SK-N-SH treated with all-trans-retinoic acid at 6 μM for 48 hours (cell line): ENCODE data around the gene DNAAF1.

Experiments used
- ATAC-seq: fragments of 200-7000 bp; cut with Tn5 transposase; 3 replicates; pipeline ENCODE4 v1.9.1; 2020; ENCODE audit warnings: mild to moderate bottlenecking, moderate library complexity
- ARNTL ChIP-seq: fragments of 450-650 bp; formaldehyde crosslinking; IDR thresholded peaks from 2 replicates; pipeline ENCODE4 v1.5.0; 2020; ENCODE audit warnings: low read depth, mild to moderate bottlenecking, moderate library complexity, borderline replicate concordance
- BACH2 ChIP-seq: fragments of 250-450 bp; sonication (Bioruptor Pico); IDR thresholded peaks from 2 replicates; pipeline ENCODE4 v1.9.0; 2021; ENCODE audit warnings: mild to moderate bottlenecking, borderline replicate concordance
- CREB5 ChIP-seq: fragments of 250-450 bp; sonication (Bioruptor Pico); IDR thresholded peaks from 2 replicates; pipeline ENCODE4 v1.5.1; 2020; ENCODE audit warnings: low read depth, mild to moderate bottlenecking, moderate library complexity
- CSDC2 ChIP-seq: fragments of 250-450 bp; sonication (Bioruptor Pico); IDR thresholded peaks from 2 replicates; pipeline ENCODE4 v1.5.0; 2020; ENCODE audit warnings: mild to moderate bottlenecking, moderate library complexity
- CSRNP3 ChIP-seq: fragments of 250-450 bp; sonication (Bioruptor Pico); IDR thresholded peaks from 2 replicates; pipeline ENCODE4 v1.5.1; 2021; ENCODE audit warnings: mild to moderate bottlenecking, moderate library complexity
- ESRRG ChIP-seq: fragments of 250-450 bp; sonication (Bioruptor Pico); IDR thresholded peaks from 2 replicates; pipeline ENCODE4 v1.6.1; 2021; ENCODE audit warnings: mild to moderate bottlenecking
- GLIS3 ChIP-seq: fragments of 250-450 bp; sonication (Bioruptor Pico); IDR thresholded peaks from 2 replicates; pipeline ENCODE4 v1.5.0; 2020; ENCODE audit warnings: mild to moderate bottlenecking, moderate library complexity
- ISL1 ChIP-seq: fragments of 250-450 bp; sonication (Bioruptor Pico); IDR thresholded peaks from 2 replicates; pipeline ENCODE4 v2.1.2; 2022; ENCODE audit warnings: mild to moderate bottlenecking, moderate library complexity
- OSR1 ChIP-seq: fragments of 250-450 bp; sonication (Bioruptor Pico); IDR thresholded peaks from 2 replicates; pipeline ENCODE4 v1.8.0; 2022; ENCODE audit warnings: moderate library complexity, mild to moderate bottlenecking, inconsistent platforms
- PATZ1 ChIP-seq: fragments of 250-450 bp; sonication (Bioruptor Pico); IDR thresholded peaks from 2 replicates; pipeline ENCODE4 v1.8.0; 2020; ENCODE audit warnings: mild to moderate bottlenecking, moderate library complexity, borderline replicate concordance
- POU6F1 ChIP-seq: fragments of 250-450 bp; sonication (Bioruptor Pico); IDR thresholded peaks from 2 replicates; pipeline ENCODE4 v1.8.0; 2021; ENCODE audit warnings: low read depth, mild to moderate bottlenecking, moderate library complexity, borderline replicate concordance
- PPARA ChIP-seq: fragments of 250-450 bp; sonication (Bioruptor Pico); IDR thresholded peaks from 2 replicates; pipeline ENCODE4 v1.5.0; 2020; ENCODE audit warnings: mild to moderate bottlenecking, borderline replicate concordance
- RARB ChIP-seq: fragments of 250-450 bp; sonication (Bioruptor Pico); IDR thresholded peaks from 2 replicates; pipeline ENCODE4 v1.8.0; 2021; ENCODE audit warnings: mild to moderate bottlenecking, moderate library complexity
- SNAI2 ChIP-seq: fragments of 250-450 bp; sonication (Bioruptor Pico); IDR thresholded peaks from 2 replicates; pipeline ENCODE4 v1.5.0; 2020; ENCODE audit warnings: mild to moderate bottlenecking, moderate library complexity
- TOX ChIP-seq: fragments of 250-450 bp; sonication (Bioruptor Pico); IDR thresholded peaks from 2 replicates; pipeline ENCODE4 v1.8.0; 2021; ENCODE audit warnings: mild to moderate bottlenecking, moderate library complexity, borderline replicate concordance
- TSHZ2 ChIP-seq: fragments of 250-450 bp; sonication (Bioruptor Pico); IDR thresholded peaks from 2 replicates; pipeline ENCODE4 v1.5.0; 2020; ENCODE audit warnings: mild to moderate bottlenecking, moderate library complexity
- ZC3H10 ChIP-seq: fragments of 250-450 bp; sonication (Bioruptor Pico); IDR thresholded peaks from 2 replicates; pipeline ENCODE4 v1.5.1; 2021; ENCODE audit warnings: mild to moderate bottlenecking, moderate library complexity
- ZFP30 ChIP-seq: fragments of 450-650 bp; formaldehyde crosslinking; IDR thresholded peaks from 2 replicates; pipeline ENCODE4 v1.5.0; 2022; ENCODE audit warnings: mild to moderate bottlenecking, moderate library complexity
- ZNF565 ChIP-seq: fragments of 450-650 bp; formaldehyde crosslinking; conservative IDR thresholded peaks from 2 replicates; pipeline ENCODE4 v1.5.0; 2020; ENCODE audit warnings: low read depth, mild to moderate bottlenecking, moderate library complexity
- ZNF70 ChIP-seq: fragments of 450-650 bp; formaldehyde crosslinking; IDR thresholded peaks from 2 replicates; pipeline ENCODE4 v1.5.0; 2020; ENCODE audit warnings: mild to moderate bottlenecking, moderate library complexity
- ZNF8 ChIP-seq: fragments of 450-650 bp; formaldehyde crosslinking; IDR thresholded peaks from 2 replicates; pipeline ENCODE4 v1.5.0; 2020; ENCODE audit warnings: mild to moderate bottlenecking, moderate library complexity

The DNAAF1 gene

GRCh38 chr16:84205976-84206691, 61.0 kb downstream of the DNAAF1 start:
- no peak for TF ChIP-seq ISL1 (CRISPR knock-in tag)
- TF ChIP-seq ZNF565, result no peak
- TF ChIP-seq ZC3H10 (CRISPR knock-in tag), result no peak
- TF ChIP-seq ESRRG (CRISPR knock-in tag), result no peak
- no peak for TF ChIP-seq PPARA
- no peak for TF ChIP-seq CSDC2 (CRISPR knock-in tag)
- no peak for TF ChIP-seq POU6F1 (CRISPR knock-in tag)
- TF ChIP-seq RARB (CRISPR knock-in tag), result no peak
- TF ChIP-seq BACH2, result no peak
- no peak for TF ChIP-seq CREB5 (CRISPR knock-in tag)
- ATAC-seq, result no peak

- TF ChIP-seq BACH2 (no peak), ZFP30 (no peak), CREB5 (CRISPR knock-in tag) (no peak), ARNTL (CRISPR knock-in tag) (no peak), PPARA (no peak), PATZ1 (CRISPR knock-in tag) (no peak), ZNF70 (CRISPR knock-in tag) (no peak)
Measured at GRCh38 chr16:84207251-84207650, 62.1 kb downstream of the DNAAF1 start.

GRCh38 chr16:84207879-84208278, 62.8 kb downstream of the DNAAF1 start:
- TF ChIP-seq SNAI2 (CRISPR knock-in tag) (no peak), ZFP30 (no peak)
- ATAC-seq, result no peak

More at GRCh38 chr16:84207251-84207650, 62.1 kb downstream of the DNAAF1 start:
- ATAC-seq, result no peak

- TF ChIP-seq POU6F1 (CRISPR knock-in tag) (no peak), RARB (CRISPR knock-in tag) (no peak), ZC3H10 (CRISPR knock-in tag) (no peak), SNAI2 (CRISPR knock-in tag) (no peak), CREB5 (CRISPR knock-in tag) (no peak), OSR1 (no peak), PPARA (no peak), ARNTL (CRISPR knock-in tag) (no peak), CSRNP3 (CRISPR knock-in tag) (no peak), ZNF70 (CRISPR knock-in tag) (no peak), TSHZ2 (CRISPR knock-in tag) (no peak), TOX (no peak), GLIS3 (CRISPR knock-in tag) (no peak), ISL1 (CRISPR knock-in tag) (no peak), ZFP30 (no peak), ZNF8 (CRISPR knock-in tag) (no peak)
- no peak for ATAC-seq
Measured at GRCh38 chr16:84209989-84210388, 64.9 kb downstream of the DNAAF1 start.
